M059J (cell line): ENCODE measurements around the gene CORO1C. TPM values are rescaled to one million over a fixed set of nuclear protein-coding genes. Genes with fewer than 3 reads are reported as not detected.

Experiments
- DNase-seq: peaks from one replicate; pipeline ENCODE4 v3.0.0-alpha.2; 2012; ENCODE audit warnings: low read depth
- total RNA-seq: library from RNA; depleted of rRNA; stranded (reverse); fragments of >200 nt; shearing (Covaris generic); gene quantifications from 2 replicates; pipeline ENCODE4 v1.2.3, GENCODE V29; 2014

The CORO1C gene
- total RNA-seq, 1 experiment from 2014 or later, result 171 TPM

DNA sequence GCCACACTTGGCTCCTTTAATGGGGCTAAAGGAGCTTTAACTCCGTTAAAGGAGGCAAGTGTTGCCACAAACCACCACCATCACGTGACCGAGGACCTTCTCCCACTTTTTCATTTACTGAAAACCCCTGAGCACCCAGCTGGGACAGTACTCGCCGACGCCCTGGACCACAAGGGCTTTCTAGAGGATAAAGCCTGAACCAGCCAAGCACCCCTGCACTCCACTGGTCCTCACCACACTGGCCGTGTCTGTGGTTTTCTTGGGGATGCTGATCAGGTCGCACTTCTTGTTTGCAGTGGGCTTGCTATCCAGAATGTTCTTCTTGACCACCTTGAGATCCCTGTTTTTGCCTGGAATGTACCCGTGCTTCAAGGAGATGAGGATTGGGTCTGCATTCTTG lies 82.9 kb downstream of the CORO1C start:
- DNase-seq, result no peak

- DNase-seq, result no peak
Observed at GRCh38 chr12:108647585-108648287, 83.6 kb downstream of the CORO1C start.

GRCh38 chr12:108646600-108647579 lies 84.4 kb downstream of the CORO1C start:
- DNase-seq, result peak; percentile 67

- no peak for DNase-seq
Observed at GRCh38 chr12:108645686-108646599, 85.4 kb downstream of the CORO1C start.

DNA sequence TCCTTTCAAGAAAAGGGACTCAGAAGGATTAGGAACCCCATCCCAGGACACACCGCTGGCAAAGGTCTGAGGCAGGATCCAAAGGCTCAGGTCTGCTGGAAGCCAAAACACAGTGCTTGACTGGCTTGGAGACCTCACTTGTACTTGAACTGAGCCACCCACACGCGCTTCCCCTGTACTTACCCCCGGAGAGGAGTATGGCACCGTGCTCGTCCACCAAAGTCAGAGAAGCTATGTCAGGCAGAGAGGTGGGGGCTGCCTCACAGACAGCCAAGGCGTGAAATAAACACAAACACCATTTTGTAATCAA lies 86.6 kb downstream of the CORO1C start:
- DNase-seq, result no peak

DNA sequence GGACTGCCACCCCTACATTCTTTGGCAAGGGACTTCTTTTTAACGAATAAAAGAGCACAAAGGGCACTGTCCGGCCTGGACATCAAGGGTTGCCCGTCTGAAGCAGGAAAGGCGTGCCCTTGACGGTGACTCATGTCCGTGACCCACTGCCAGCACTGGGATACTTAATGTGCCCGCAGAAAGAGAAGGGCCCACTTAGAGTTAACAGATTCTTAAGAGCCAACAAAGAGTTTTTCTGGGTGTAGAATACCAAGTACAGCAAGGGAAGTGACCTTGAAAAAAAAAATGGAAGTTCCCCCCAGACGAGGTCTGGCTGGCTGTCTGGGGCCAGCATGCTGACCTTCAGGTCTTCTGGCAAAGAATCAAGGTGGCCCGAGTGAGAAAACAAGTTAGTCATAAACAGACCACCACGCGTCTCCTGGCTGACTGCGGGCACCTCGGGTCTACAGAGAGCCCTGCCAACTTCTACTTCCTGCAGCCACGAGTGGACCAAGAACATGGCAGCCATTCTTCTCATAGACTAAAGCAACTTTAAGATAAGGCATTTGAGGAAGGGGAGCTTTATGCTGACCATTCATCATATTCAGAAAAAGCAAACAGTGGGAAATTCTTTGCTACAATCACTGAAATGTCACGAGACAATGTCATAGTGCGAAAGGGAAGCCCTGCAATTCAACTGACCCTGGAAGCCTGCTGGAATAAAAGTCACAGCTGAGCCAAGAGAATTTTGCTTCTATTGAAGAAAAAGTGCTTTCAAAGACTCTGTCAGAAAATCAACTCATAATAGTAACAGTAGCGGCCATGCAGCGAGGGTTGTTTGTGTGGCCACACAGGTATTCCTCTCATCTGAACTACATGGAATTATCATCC lies 87.1 kb downstream of the CORO1C start:
- DNase-seq, result peak; percentile 93

- no peak for DNase-seq
Observed at GRCh38 chr12:108642899-108643654, 88.2 kb downstream of the CORO1C start.

GRCh38 chr12:108642269-108642870 lies 88.9 kb downstream of the CORO1C start:
- DNase-seq, result no peak

- DNase-seq, result peak; percentile 26
Observed at GRCh38 chr12:108641446-108642268, 89.7 kb downstream of the CORO1C start.

GRCh38 chr12:108640802-108641445 lies 90.4 kb downstream of the CORO1C start:
- peak; percentile 82 for DNase-seq

- no peak for DNase-seq
Observed at GRCh38 chr12:108638997-108639822, 92.1 kb downstream of the CORO1C start.

DNA sequence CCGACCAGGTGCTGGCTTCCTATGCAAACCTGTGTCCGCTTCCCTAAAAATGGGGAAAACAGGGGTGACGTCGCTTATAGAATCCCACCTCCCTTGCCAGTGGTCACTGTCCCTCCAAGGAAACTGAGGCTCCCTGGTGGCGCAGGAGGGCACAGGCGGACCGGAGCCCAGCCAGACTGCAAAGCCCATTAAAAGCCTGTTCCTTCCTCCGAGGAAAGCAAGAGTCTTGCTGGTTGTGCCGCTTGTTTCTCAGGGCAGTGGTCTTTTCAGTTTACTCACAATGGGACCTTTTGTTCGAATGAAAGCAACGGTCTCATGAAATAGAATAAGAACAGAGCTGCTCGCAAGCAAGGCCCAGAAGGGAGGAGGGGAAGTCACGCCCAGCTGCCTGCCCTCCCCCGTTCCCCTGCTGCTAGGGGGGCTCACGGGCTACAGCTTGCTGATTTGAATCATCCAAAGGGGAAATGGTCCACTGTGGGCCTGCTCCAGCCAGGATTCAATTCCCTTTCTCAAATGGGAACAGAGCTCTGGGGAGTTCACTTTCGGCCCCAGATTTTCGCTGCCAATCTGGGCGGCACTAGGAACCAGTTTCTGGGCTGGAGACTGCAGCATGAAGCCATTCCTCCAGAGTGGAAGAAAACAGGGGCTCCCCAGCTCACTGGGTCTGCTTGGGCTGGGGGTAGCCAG lies 93.0 kb downstream of the CORO1C start:
- DNase-seq, result no peak

DNA sequence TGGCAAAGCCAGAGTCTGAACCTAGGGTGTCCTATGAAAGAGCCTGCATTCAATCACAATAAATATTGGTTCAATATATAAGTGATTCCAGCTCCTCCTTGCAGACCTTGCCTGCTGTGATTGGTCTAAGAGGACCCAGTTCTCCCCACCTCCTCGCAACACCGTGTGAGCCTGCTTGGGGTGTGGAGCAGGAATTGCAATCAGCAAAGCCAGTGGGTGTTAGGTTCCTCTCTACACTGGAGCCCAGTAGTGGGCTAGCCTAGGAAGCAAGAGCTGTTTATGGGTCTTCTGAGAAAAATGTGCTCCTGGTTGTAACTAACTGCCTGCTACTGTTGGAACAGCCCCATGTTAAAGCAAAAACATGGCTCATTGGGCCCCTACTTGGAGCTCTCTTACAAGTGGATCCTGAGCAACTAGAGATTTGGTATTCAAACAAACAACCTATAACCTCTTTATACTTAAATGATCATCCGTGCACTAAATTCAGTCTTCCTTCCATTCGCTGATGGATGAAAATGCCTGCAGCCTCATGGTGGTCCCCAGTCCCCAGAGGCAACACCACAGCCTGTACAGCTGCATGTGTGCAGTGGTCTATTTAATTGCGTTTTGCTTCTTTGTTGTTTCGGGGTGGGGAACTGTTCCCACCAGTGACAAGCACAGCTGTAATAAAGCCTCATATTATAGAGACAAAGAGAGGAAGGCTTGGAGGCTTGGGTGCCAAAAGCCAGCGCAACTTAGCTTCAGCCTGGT lies 93.9 kb downstream of the CORO1C start:
- DNase-seq, result no peak

DNA sequence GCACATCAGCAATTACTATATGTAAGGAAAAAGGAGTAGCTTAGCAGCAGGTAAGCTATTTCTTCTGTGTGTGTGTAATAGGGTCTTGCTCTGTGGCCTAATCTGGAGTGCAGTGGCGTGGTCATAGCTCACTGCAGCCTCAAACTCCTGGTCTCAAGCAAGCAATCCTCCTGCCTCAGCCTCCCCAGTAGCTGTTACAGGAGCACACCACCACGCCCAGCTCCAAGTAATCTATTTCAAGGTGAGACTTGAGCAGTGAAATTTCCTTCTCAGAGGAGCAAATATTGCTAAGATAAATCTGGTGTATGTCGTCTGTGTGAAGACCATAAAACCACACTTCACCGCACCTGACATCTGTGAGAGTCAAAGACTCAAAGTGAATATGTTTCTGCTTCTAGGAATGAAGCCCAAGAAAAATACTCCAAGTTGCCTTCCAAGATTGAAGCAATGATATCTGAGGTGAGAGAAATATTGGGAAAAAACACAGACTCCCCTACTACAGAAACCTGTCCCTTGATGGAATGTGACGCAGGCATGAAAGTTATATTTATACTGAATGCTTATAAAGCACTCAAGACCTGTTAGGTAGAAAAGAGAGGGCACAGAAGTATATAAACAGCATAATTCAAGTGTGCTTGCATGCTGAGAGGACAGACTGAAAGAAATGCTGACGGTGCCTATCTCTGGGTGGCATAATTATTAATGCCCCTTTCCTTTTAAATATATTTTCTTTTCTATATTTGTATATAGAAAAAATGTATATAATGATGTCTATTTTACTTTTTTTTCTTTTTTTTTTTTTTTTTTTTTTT lies 95.1 kb downstream of the CORO1C start:
- DNase-seq, result no peak
